HL-60 (cell line): Measurements from ENCODE around the gene LOXL1.
"Not testable (repeated sequence)": the region's sequence is repeated elsewhere in the genome, so short reads cannot be mapped to it uniquely, and the experiment has no call there.

Experiments
- DNase-seq, 2 experiments: peaks; one replicate each; pipeline ENCODE4 v3.0.0-alpha.2; 2010 to 2020; ENCODE audit warnings: low read depth in 1 of 2, low spot score in 1 of 2
- H3K27ac ChIP-seq: fragments of 250-450 bp; sonication (Bioruptor Pico); replicated peaks from 2 replicates; pipeline ENCODE4 v1.5.1; 2020; ENCODE audit warnings: mild to moderate bottlenecking, moderate library complexity
- H3K27me3 ChIP-seq: fragments of 250-450 bp; sonication (Bioruptor Pico); 2 replicates; pipeline ENCODE4 v1.5.1; 2021; ENCODE audit warnings: mild to moderate bottlenecking, moderate library complexity; ENCODE audit not compliant: insufficient read depth, poor library complexity, severe bottlenecking
- H3K4me3 ChIP-seq: replicated peaks from 2 replicates; pipeline ENCODE4 v1.5.1; 2011; ENCODE audit warnings: mild to moderate bottlenecking, control low read depth, low read length; ENCODE audit not compliant: insufficient read depth
- CTCF ChIP-seq: IDR thresholded peaks from one replicate; pipeline ENCODE4 v1.5.1; 2011; ENCODE audit warnings: low read length, control low read depth, inconsistent platforms; ENCODE audit not compliant: insufficient read depth
- GABPA ChIP-seq: IDR thresholded peaks from 2 replicates; pipeline ENCODE4 v1.6.1; 2012; ENCODE audit warnings: low read depth
- POLR2AphosphoS5 ChIP-seq: IDR thresholded peaks from 2 replicates; pipeline ENCODE4 v1.6.1; 2012; ENCODE audit warnings: low read depth
- REST ChIP-seq: IDR thresholded peaks from 2 replicates; pipeline ENCODE4 v1.6.1; 2012; ENCODE audit warnings: low read depth; ENCODE audit not compliant: insufficient replicate concordance
- SPI1 ChIP-seq: IDR thresholded peaks from 2 replicates; pipeline ENCODE4 v1.6.1; 2012; ENCODE audit warnings: low read depth, mild to moderate bottlenecking, borderline replicate concordance

The LOXL1 gene

GRCh38 chr15:73936181-73936580 is 9.9 kb downstream of the LOXL1 start:
- H3K4me3 ChIP-seq: no peak overlapping the region
- TF ChIP-seq CTCF (no peak), SPI1 (no peak), POLR2AphosphoS5 (no peak), GABPA (no peak), REST (no peak)
- H3K27ac ChIP-seq: no peak overlapping the region
- H3K27me3 ChIP-seq: peaks cover 3% of the 10 kb centered on the region
- DNase-seq: no peak

- Histone ChIP-seq H3K4me3 (no peak overlapping the region), H3K27me3 (peaks cover 3% of the 10 kb centered on the region), H3K27ac (no peak overlapping the region)
- TF ChIP-seq CTCF: no peak
- TF ChIP-seq SPI1: 0 out of 2 replicates have a peak, but pooled peaks have one; percentile 12
- no peak for DNase-seq
These were observed 10.5 kb downstream of the LOXL1 start for GRCh38 chr15:73936588-73937290.

- H3K27me3 ChIP-seq: peaks cover 2% of the 10 kb centered on the region
- TF ChIP-seq SPI1: no peak
- TF ChIP-seq GABPA: no peak
- TF ChIP-seq CTCF: no peak
- TF ChIP-seq POLR2AphosphoS5: no peak
- no peak for TF ChIP-seq REST
- H3K4me3 ChIP-seq: no peak overlapping the region
- no peak for DNase-seq
- H3K27ac ChIP-seq: no peak overlapping the region
These were observed 11.0 kb downstream of the LOXL1 start for GRCh38 chr15:73937296-73937695.

- Histone ChIP-seq H3K27me3 (no peaks in the 10 kb centered on the region), H3K27ac (no peak overlapping the region), H3K4me3 (no peak overlapping the region)
- no peak for DNase-seq
- TF ChIP-seq REST: no peak
- TF ChIP-seq POLR2AphosphoS5: no peak
- no peak for TF ChIP-seq SPI1
- no peak for TF ChIP-seq CTCF
- no peak for TF ChIP-seq GABPA
These were observed 11.5 kb downstream of the LOXL1 start for GRCh38 chr15:73937726-73938125.

- not testable (repeated sequence) for H3K27me3 ChIP-seq
These were observed 12.3 kb downstream of the LOXL1 start for GRCh38 chr15:73938516-73938915.

More at GRCh38 chr15:73938516-73938915, 12.3 kb downstream of the LOXL1 start:
- not testable (repeated sequence) for DNase-seq, H3K4me3 ChIP-seq, H3K27ac ChIP-seq
